ENCODE measurements around the gene SEPTIN10.

SEPTIN10 gene

GRCh38 chr2:109517118-109517889, 96.5 kb downstream of the SEPTIN10 start:
- Histone ChIP-seq H3K36me3 (no peaks in the 10 kb centered on the region), H3K4me1 (ENCODE audit: control insufficient read depth in 1 of 2, insufficient read depth in 1 of 2, low read depth in 1 of 2, low read length in 1 of 2) (no peaks in the 10 kb centered on the region), H3K27me3 (no peaks in the 10 kb centered on the region), H3K27ac (no peak overlapping the region), H3K4me3 (ENCODE audit: low read depth in 1 of 2, low read length in 1 of 2) (no peak overlapping the region), H3K9me3 (no peaks in the 10 kb centered on the region)
- TF ChIP-seq, protein P1, sequence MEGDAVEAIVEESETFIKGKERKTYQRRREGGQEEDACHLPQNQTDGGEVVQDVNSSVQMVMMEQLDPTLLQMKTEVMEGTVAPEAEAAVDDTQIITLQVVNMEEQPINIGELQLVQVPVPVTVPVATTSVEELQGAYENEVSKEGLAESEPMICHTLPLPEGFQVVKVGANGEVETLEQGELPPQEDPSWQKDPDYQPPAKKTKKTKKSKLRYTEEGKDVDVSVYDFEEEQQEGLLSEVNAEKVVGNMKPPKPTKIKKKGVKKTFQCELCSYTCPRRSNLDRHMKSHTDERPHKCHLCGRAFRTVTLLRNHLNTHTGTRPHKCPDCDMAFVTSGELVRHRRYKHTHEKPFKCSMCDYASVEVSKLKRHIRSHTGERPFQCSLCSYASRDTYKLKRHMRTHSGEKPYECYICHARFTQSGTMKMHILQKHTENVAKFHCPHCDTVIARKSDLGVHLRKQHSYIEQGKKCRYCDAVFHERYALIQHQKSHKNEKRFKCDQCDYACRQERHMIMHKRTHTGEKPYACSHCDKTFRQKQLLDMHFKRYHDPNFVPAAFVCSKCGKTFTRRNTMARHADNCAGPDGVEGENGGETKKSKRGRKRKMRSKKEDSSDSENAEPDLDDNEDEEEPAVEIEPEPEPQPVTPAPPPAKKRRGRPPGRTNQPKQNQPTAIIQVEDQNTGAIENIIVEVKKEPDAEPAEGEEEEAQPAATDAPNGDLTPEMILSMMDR (IDR thresholded peaks at IDR 0.05) = no peak

- Histone ChIP-seq H3K4me1 (ENCODE audit: control insufficient read depth in 1 of 2, insufficient read depth in 1 of 2, low read depth in 1 of 2, low read length in 1 of 2) (no peaks in the 10 kb centered on the region), H3K9me3 (no peaks in the 10 kb centered on the region), H3K36me3 (no peaks in the 10 kb centered on the region), H3K27me3 (no peaks in the 10 kb centered on the region), H3K27ac (no peak overlapping the region), H3K4me3 (ENCODE audit: low read depth in 1 of 2, low read length in 1 of 2) (no peak overlapping the region)
- TF ChIP-seq, protein P1 (IDR thresholded peaks at IDR 0.05) = no peak
Measured at GRCh38 chr2:109516445-109517117, 97.2 kb downstream of the SEPTIN10 start.

GRCh38 chr2:109514857-109515256, 98.9 kb downstream of the SEPTIN10 start:
- Histone ChIP-seq H3K27me3 (no peaks in the 10 kb centered on the region), H3K36me3 (no peaks in the 10 kb centered on the region), H3K9me3 (no peaks in the 10 kb centered on the region), H3K4me1 (ENCODE audit: control insufficient read depth in 1 of 2, insufficient read depth in 1 of 2, low read depth in 1 of 2, low read length in 1 of 2) (no peaks in the 10 kb centered on the region), H3K4me3 (ENCODE audit: low read depth in 1 of 2, low read length in 1 of 2) (no peak overlapping the region), H3K27ac (no peak overlapping the region)
- TF ChIP-seq, protein P1 (IDR thresholded peaks at IDR 0.05) = no peak

DNA sequence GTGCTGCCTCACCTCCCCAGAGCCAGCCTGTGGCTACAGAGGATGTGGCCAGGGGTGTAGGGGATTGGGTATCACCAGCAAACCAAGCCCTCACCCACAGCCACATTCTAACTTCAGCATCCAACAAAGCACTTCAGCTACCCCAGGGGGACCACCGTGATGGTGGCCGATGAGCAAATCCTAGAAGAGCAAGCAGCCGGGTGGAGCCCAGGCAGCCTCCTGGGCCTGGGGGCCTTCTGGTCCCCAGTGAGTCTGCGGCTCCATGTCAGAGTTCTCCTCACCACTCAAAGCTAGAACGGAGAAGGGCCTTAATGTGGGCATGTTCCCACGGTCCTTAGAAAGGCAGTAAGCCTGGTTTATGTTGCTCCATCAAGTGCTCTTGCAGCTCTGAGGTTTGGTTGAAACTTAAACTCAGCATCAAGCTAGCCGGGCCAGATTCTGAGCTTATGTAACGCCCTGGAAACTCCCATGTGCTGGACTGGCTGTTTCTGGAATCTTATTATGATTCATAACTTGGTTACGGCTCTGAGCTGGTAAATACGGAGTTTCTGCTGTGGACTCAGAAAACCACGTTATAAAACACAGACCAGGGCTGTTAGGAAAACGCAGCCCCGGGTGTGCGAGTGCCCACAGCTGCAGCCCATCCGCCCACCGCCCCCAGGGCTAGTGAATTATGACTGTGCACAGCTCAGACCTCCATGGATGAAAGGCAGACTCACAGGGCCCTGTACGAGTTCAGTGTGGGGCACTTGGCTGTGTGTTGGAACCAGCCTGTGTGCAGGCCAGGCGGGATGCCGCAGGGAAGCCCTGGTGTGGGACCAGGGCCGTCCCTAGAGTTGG, 99.8 kb downstream of the SEPTIN10 start:
- H3K4me3 ChIP-seq (ENCODE audit: low read depth in 1 of 2, low read length in 1 of 2) = no peak overlapping the region
- H3K27me3 ChIP-seq = no peaks in the 10 kb centered on the region
- no peaks in the 10 kb centered on the region for H3K36me3 ChIP-seq
- H3K27ac ChIP-seq = no peak overlapping the region
- H3K4me1 ChIP-seq (ENCODE audit: control insufficient read depth in 1 of 2, insufficient read depth in 1 of 2, low read depth in 1 of 2, low read length in 1 of 2) = no peaks in the 10 kb centered on the region
- TF ChIP-seq, protein P1 (IDR thresholded peaks at IDR 0.05) = no peak
- H3K9me3 ChIP-seq = no peaks in the 10 kb centered on the region

DNA sequence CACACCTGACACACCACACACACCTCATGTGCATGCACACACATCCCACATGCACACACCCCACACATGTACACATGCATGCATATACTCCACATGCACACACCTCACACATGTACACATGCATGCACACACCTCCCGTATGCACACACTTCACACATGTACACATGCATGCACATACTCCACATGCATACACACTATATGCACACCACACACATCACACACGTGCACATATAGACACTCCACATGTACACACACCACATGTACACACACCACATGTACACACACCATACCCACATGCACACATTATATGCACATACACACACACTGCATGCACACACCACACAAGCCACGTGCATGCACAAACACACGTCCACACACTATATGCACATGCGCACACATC, 100.5 kb downstream of the SEPTIN10 start:
- Histone ChIP-seq H3K27ac (no peak overlapping the region), H3K27me3 (no peaks in the 10 kb centered on the region), H3K4me3 (ENCODE audit: low read depth in 1 of 2, low read length in 1 of 2) (no peak overlapping the region), H3K36me3 (no peaks in the 10 kb centered on the region), H3K4me1 (ENCODE audit: control insufficient read depth in 1 of 2, insufficient read depth in 1 of 2, low read depth in 1 of 2, low read length in 1 of 2) (no peaks in the 10 kb centered on the region), H3K9me3 (no peaks in the 10 kb centered on the region)
- TF ChIP-seq, protein P1 (IDR thresholded peaks at IDR 0.05) = no peak

Data from neutrophil (primary cell).